T-helper 2 cell treated with Interferon-gamma antibody and Interleukin-4, amounts not matched to agents 100 ng/mL and 5 ng/mL, for 36 hours (primary cell): Measurements from ENCODE around the gene ZNF627. TPM values are rescaled to one million over a fixed set of nuclear protein-coding genes. Genes with fewer than 3 reads are reported as not detected.
"Not testable (repeated sequence)": the region's sequence is repeated elsewhere in the genome, so short reads cannot be mapped to it uniquely, and the experiment has no call there.

Experiments
- intact Hi-C: fragments of 100-400 bp; cut with micrococcal nuclease; formaldehyde crosslinking; loops from one replicate; pipeline ENCODE4 v1.15.1; 2023
- total RNA-seq: library from RNA; stranded (reverse); gene quantifications from 2 replicates; pipeline ENCODE4 v1.2.3, GENCODE V29; 2022

ZNF627 gene
- total RNA-seq, result 4.5 and 5.0 TPM in 2 replicates

DNA sequence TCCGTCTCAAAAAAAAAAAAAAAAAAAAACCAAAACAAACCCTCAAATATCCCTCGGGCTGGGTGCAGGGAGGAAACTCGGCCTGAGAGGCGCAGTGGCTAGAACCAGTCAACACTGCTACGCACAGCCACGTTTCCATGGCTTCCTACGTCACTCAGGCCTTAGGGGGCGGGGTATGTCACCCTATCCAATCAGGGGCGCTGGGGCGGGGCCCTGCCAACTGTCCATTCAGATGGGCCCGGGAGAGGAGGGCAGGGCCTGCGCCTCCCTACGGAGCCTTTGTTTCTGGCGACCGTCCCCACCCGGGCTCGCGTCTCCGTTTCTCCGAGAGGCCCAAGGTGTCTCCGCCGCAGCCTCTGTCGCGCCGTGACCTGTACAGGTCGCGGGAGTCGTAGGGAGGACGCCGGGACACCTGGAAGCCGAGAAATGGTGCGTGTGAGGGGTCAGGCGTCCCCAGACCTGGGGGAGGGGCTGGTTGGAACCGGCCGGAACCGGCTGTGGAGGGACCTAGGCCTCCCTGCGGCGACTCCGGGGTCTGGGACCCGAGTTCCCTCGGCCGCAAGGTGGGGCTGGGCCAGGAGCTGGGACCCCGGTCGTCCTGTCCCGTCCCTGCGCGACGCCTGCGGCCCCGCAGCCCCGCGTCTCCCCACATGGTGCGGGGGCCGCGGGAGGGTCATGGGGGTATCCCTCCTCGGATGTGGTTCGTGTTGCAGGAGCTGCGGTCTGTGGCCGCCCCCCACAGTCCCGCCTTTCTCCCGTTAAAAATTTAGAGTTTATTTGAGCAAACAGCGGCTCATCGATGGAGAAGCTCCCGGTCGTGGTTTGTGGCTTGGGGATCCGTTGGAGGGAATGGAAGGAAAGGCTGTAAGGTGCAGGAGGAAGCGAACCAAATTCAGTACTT is at the start of gene ZNF627:
TSS of gene ZNF627 (plus strand) at position 282 of the 901 bp plus-strand sequence. CDS start at position 427, 145 bp downstream.
- intact Hi-C loops, result loop anchor here (1.0 to 5.0 kb wide), 3 partner anchors 42 to 140 kb away; partner anchors contain the start of genes ZNF653 and ZNF823

DNA sequence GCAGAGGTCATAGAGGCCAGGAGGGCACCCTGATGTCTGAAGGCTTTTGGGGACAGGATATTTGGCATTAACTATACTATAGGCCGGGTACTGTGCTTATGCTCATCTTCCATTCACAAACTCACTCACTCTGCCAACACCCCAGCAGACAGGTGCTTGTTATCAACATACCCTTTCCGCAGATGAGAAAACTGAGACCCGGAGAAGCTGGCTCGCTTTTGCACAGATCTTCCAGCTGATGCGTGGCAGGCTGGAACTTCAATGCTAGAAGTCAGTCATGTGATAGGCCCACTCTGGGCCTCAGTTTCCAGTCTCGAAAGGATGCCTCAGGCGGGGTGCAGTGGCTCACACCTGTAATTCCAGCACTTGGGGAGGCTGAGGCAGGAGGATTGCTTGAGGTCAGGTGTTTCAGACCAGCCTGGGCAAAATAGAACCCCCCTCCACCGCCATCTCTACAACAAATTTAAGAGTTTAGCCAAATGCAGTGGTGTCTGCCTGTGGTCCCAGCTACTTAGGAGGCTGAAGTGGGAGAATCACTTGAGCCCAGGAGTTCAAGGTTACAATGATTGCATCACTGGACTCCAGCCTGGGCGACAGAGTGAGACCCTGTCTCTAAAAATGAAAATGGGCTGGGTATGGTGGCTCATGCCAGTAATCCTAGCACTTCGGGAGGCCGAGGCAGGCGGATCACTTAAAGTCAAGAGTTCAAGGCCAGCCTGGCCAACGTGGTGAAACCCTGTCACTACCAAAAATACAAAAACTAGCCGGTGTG is 49.2 kb upstream of the ZNF627 start:
- intact Hi-C loops, result no loop called here

DNA sequence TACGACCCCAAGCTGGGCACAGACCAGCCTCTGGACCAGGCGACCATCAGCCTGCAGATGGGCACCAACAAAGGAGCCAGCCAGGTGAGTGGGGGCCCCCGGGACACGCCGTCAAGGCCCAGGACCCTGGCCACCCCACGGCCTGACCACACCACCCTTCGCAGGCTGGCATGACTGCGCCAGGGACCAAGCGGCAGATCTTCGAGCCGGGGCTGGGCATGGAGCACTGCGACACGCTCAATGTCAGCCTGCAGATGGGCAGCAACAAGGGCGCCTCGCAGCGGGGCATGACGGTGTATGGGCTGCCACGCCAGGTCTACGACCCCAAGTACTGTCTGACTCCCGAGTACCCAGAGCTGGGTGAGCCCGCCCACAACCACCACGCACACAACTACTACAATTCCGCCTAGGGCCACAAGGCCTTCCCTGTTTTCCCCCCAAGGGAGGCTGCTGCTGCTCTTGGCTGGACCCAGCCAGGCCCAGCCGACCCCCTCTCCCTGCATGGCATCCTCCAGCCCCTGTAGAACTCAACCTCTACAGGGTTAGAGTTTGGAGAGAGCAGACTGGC is 47.8 kb upstream of the ZNF627 start:
- intact Hi-C loops, result no loop called here

DNA sequence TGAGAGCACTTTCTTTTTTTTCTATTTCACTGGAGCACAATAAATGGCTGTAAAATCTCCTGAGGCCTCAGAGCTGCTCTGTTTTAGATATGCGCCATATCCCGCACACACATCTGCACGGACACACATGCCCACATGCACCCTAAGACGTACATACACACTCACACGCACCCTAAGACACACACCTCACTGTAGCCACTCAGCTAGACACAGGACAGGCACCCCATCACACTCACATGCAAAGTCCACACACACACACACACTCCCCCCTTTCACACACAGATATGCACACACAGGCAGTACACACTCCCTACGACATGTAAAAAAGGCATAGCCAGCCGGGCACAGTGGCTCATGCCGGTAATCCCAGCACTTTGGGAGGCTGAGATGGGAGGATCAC is 47.0 kb upstream of the ZNF627 start:
- intact Hi-C loops, result no loop called here

DNA sequence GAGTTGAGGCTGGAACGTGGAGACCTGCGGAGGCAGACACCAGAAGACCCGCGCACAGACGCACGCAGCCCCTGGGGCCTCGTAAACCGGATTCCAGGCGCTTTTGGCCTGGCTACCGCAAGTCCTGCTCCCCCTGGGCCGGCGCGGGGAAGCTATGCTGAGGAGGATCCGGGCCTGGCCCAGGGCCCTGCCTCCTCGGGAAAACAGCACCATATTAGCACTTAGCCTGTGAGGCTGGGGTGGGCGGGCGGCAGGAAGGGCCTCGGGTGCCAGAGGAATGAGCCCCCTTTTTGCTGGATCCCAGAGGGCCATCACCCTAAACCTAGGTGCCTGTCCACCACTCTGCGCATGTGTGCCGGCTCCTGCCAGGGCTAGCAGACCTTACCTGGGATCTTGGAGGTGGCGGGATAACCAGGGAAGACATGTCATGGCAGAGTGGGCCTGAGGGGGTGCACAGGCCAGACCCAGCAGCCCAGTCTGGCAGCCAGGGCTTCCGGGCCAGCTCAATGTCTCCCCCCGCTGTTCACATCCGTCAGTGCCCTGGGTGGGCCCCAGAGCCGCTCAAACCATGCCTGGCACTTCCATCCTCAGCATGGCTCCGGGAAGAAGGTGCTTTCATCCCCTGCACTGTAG is 45.6 kb upstream of the ZNF627 start:
- intact Hi-C loops, result no loop called here

DNA sequence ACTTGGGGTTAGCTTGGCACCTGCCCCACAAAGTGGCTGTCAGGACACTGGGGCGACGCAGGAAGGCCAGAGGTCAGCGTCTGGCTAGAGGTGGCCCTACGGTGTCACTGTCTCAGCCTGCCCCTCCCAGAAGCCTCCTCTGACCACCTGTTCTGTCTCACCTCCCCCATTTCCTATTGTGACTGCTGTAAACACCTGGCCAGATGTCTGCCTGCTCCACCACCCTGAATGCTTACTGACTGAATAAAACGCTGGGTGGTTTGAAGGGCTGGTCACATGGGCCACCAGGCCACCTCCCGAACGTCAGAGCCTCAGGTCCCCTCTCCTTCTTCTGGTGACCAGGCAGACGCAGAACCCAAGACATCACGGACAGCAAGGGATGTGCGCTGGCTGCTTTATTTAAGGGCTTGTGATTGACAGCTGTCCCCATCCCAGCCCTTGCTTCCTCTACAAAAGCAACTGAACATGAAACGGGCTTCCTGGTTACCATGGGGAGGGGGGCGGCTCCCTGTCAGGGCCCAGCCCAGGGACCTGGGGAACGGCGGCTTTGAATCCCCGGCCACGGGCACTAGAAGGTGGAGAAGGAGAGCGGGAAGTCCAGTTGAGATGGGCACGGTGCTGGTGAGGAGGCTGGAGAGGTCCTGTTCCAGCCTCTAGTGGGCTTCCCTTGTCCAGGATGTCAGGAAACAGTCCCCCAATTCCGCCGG is 44.5 kb upstream of the ZNF627 start:
- intact Hi-C loops, result no loop called here

DNA sequence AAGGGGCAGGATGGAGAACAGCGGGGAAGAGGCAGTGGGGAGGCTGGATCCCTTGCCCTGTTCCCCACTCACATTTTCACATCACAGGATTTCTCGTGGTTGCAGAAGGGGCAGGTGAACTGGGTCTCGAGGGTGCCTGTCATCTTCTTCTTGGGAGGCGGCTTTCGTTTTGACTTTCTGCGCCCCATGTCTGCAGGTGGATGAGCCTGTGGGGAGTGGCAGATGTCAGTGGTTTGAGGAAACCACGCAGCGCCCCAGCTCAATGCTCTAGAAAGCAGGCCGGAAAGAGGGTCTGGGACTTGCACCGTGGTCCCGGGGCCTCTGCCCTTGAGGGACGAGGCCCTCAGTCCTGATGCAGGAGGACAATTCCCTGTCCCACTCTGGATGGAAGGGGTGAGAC is 43.1 kb upstream of the ZNF627 start:
- intact Hi-C loops, result no loop called here

DNA sequence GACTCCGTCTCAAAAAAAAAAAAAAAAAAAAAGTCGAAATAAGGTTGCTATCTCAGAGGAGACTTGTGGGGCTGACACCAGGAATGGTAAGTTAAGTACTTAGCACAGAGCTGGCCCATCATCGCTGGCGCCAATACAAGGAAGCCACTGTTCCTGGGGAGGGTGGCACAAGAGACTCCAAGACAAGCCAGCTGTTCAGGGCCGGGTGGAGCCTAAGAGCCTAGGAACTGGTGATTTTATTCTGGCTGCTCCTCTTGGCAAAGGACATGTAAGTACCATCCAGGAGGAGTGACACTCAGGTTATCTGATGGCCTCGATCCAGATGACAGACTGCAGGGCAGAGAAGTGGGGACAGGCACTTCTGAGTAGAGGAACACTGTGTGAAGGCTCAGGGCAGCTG is 42.0 kb upstream of the ZNF627 start:
- intact Hi-C loops, result no loop called here

DNA sequence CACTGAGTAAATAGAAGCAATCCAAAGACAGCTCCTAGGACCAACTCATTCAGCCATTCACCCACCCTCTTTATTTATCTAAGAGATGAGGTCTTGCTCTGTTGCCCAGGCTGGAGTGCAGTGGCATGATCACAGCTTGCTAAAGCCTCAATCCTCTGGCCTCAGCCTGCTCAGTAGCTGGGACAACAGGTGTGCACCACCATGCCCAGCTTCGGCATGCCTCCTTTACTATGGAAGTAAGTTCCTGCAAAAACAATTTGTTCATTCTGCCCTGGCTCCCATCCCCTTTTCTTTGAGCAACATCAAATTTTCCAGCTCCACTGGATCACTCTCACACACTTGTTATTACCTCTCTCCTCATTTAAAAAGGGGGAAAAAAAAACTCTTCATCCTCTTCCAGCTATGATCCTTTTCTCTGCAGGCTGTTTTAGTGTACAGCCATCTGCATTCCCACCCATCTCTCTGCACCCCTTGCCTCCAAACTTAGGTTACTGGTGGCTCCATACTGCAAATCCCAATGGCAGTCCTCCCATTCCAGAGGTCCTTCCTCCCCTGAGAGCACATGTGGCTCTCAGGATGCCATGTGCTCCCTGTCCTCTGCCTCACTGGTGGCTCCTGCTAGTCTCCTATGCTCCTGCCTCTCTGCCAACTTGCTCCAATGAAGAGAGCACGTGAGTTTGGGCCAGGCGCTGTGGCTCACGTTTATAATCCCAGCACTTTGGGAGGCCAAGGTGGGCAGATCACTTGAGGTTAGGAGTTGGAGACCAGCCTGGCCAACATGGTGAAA is 40.5 kb upstream of the ZNF627 start:
- intact Hi-C loops, result no loop called here

DNA sequence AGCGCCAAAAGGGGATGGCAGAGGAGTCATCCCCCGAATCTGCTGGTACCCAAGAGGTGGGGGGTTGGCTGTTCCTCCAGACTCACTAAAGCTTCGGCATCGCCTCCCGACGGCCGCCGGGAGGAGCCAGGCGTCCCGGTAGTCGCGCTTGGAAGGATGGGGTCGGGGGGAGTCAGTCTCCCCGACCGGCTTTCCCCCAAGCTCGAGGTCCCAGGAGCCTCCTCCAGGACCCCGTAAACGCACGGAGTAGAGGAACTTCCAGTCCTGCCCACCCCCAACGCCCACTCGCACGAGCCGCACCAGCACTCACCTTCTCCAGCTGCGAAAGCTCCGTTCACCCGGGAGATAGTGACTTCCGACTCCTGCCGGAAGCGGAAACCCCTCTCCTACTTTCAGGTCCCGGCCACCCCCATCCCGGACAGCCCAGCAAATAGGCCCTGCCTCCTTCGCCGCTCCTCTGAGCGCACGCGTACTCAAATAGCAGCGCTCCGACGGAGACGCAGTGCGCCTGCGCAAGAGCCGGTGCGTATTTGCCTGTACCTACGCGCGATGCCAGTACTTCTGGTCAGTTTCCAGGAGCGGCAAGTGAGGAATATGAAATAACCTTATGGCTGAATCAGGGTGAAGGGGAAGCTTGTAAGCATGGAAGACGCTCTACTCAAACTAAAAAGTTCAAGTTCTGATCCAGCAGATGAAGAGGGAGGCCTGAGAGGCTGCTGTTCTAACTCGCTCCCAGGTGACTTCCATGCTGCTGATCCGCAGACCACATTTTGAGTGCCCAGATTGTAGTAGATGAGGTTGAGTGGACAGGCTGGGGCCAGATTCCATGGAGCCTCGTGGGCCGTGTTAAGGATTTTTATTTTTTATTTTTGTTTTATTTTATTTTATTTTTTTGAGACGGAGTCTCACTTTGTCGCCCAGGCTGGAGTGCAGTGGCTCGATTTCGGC is 38.1 kb upstream of the ZNF627 start, which contains the start of gene ELOF1:
TSS of gene ELOF1 (minus strand) at position 350 of the 948 bp plus-strand sequence. CDS start 4,883 bp downstream, outside the sequence.
- intact Hi-C loops, result loop anchor here (1.0 to 2.0 kb wide), 3 partner anchors 23 to 54 kb away; partner anchors contain the start of genes ECSIT and ZNF653

DNA sequence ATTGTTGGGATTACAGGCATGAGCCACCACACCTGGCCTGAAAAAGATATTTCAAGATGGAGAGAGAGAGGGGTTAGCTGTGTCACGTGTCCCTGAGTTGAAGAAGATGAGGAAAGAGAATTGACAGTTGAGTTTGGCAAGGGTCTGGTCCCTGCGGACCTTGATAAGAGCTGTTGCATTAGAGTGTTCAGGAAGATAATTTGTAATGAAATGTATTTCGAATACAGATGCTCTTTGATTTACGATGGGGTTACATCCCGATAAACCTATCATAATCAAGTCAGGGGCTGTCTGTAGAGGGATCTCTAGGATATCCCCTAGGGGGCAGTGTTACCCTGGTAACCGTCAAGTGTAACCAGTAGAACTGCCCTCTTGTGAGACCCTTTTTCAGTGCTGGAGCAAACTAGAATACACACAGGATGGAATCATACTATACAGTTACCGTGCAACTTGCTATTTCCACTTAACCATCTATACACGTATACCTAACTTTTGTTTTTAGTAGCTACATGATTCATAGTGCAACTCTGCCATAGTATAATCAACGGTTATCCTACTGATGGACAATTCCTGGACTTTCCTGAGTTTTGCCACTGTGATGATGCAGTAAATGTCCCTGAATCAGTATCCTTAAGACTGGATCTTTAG is 36.8 kb upstream of the ZNF627 start:
- intact Hi-C loops, result loop anchor here (1.0 kb wide), 2 partner anchors 21 to 27 kb away; no protein-coding TSS in a partner anchor

DNA sequence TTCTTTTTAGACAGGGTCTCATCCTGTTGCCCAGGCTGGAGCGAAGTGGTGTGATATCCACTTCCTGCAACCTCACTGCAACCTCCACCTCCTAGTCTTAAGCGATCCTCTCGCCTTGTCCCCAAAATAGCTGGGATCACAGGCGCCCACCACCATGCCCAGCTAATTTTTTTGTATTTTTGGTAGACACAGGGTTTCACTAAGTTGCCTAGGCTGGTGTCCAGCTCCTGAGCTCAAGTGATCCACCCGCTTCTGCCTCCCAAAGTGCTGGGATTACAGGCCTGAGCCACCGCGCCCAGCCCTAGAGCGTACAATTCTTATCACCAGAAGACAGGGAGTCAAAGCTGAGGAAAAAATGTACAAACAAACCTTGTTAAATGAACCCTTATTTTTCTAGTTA is 33.8 kb upstream of the ZNF627 start:
- intact Hi-C loops, result no loop called here

DNA sequence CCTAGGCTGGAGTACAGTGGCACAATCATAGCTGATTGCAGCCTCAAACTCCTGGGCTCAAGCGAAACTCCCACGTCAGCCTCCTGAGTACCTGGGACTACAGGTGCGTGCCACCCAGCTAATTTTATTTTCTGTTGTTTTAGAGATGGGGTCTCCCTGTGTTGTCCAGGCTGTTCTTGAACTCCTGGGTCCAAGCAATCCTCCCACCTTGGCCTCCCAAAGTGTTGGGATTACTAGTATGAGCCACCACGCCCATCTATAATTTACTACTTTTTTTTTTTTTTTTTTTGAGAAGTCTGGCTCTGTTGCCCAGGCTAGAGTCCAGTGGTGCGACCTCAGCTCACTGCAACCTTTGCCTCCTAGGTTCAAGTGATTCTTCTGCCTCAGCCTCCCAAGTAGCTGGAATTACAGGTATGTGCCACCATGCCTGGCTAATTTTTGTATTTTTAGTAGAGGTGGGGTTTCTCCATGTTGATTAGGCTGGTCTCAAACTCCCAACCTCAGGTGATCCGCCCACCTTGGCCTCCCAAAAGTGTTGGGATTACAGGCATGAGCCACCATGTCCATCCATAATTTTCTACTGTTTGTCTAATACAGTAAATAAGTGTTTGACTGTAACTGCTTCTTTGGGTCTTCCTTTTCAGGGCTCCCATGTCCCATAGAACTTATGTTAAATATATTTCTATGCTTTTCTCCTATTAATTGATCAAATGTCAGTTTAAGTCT is 33.0 kb upstream of the ZNF627 start:
- intact Hi-C loops, result not testable (repeated sequence)

DNA sequence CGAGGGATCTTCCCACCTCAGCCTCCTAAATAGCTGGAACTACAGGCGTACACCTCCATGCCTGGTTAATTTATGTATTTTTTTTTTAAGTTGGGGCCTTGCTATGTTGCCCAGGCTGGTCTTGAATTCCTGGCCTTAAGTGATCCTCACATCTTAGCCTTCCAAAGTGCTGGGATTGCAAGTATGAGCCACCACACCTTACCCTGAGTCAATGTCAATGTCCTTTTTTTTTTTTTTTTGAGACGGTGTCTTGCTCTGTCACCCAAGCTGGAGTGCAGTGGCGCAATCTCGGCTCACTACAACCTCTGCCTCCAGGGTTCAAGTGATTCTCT is 31.7 kb upstream of the ZNF627 start:
- intact Hi-C loops, result not testable (repeated sequence)

DNA sequence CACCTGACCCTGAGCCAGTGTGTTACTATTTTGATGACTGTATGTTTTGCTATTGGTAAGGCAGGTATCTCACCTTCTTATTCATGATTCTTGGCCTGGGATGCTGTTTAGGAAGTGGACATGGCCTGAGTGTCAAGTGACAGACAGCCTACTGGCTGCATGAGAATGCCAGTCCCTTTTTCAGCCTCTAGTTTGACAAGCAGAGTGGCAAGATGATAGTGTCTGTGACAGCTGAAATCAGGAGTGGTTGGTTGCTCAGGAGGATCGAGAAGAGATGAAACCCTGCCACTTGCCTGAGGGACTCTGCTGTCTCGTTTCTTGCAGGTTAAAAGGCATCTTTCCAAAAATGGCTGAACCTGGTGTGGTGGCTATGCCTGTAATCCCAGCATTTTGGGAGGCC is 31.1 kb upstream of the ZNF627 start:
- intact Hi-C loops, result no loop called here

DNA sequence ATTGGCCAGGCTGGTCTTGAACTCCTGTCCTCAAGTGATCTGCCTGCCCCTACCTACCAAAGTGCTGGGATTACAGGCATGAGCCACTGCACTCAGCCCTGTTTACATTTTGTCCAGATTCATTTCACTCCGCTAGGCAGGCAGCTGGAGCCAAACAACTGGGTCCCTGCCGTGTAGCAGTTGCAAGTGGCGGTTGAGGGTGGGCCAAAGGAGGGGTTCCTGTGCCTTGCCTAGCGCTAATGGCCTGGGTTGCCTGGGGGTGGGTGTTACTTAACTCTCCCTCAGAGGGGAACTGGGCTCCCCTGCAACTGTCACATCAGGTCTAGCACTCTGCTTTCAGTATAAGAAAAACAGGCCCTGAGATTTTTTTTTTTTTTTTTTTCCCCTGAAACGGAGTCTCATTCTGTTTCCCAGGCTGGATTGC is 27.2 kb upstream of the ZNF627 start:
- intact Hi-C loops, result no loop called here

DNA sequence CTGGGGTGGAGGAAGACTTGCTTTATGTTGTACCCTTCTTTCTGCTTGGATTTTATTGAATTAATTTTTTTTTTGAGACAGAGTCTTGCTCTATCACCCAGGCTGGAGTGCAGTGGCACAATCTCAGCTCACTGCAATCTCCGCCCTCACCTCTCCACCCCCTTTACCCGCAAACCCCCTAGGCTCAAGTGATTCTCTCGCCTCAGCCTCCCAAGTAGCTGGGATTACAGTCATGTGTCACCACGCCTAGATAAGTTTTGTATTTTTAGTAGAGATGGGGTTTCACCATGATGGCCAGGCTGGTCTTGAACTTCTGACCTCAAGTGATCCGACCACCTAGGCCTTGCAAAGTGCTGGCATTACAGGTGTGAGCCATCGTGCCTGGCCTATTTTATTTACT is 23.9 kb upstream of the ZNF627 start:
- intact Hi-C loops, result not testable (repeated sequence)
